Measurements from ENCODE around the gene KCNJ6. TPM values are rescaled to one million over a fixed set of nuclear protein-coding genes. Genes with fewer than 3 reads are reported as not detected.
A peak's percentile ranks its signal among the peaks of the same experiment; 100 is the strongest.

Gene KCNJ6
- total RNA-seq, 1 donor from 2014 or later = 0.75 TPM

DNA sequence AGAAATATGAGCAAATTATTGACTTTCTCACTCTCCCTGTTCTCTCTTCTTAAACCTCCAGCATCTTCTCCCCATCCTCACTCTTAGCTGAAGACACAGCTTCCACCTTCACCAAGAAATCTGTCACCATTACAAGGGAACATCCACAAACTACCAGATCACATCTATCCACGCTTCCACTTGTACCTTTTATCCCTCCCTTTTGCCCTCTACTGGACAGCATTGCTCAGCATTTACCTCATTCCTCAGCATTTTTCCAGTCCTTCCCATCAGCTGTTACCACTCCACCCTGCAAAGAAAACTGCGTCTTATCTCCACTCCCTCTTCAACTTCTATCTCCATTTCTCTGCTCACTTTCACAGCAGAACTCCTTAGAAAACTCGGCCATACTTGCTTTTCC lies 42.6 kb downstream of the KCNJ6 start:
- DNase-seq (ENCODE audit: low read depth, low spot score) = no peak
- no peak for TF ChIP-seq CTCF (conservative IDR thresholded peaks at IDR 0.05)
- no peaks in the 10 kb centered on the region for H3K27me3 Mint-ChIP-seq (ENCODE audit: low read depth)
- H3K4me3 Mint-ChIP-seq = no peak overlapping the region
- H3K27ac Mint-ChIP-seq (ENCODE audit: unreplicated experiment) = no peak overlapping the region
- H3K9me3 Mint-ChIP-seq = no peaks in the 10 kb centered on the region
- H3K4me1 Mint-ChIP-seq = no peaks in the 10 kb centered on the region
- H3K36me3 Mint-ChIP-seq (ENCODE audit: low read depth) = no peaks in the 10 kb centered on the region

GRCh38 chr21:37871121-37871862 lies 45.0 kb downstream of the KCNJ6 start:
- no peaks in the 10 kb centered on the region for H3K9me3 Mint-ChIP-seq
- TF ChIP-seq CTCF (conservative IDR thresholded peaks at IDR 0.05) = no peak
- no peaks in the 10 kb centered on the region for H3K4me1 Mint-ChIP-seq
- no peak overlapping the region for H3K4me3 Mint-ChIP-seq
- H3K36me3 Mint-ChIP-seq (ENCODE audit: low read depth) = no peaks in the 10 kb centered on the region
- no peaks in the 10 kb centered on the region for H3K27me3 Mint-ChIP-seq (ENCODE audit: low read depth)
- DNase-seq (ENCODE audit: low read depth, low spot score) = no peak
- H3K27ac Mint-ChIP-seq (ENCODE audit: unreplicated experiment) = no peak overlapping the region

DNA sequence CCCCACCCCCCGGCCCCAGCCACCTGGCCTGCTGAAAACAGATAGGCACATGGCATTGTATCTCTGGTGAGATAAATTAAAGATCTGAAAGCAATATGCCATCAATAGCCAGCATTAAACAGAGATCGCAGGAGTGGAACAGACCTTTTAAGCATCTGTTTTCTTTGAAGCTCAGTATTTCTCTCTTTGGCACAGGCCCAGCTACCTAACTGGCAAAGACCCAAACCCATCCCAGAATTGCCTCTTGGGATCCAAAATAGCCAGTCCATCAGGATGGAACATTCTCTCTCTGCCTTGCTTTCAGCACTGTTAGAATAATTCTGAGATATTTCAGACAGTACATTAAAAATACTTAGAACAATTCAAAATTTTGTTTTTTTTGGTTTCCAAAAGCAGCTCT lies 46.0 kb downstream of the KCNJ6 start:
- H3K4me3 Mint-ChIP-seq = no peak overlapping the region
- no peaks in the 10 kb centered on the region for H3K9me3 Mint-ChIP-seq
- TF ChIP-seq CTCF (conservative IDR thresholded peaks at IDR 0.05) = no peak
- H3K4me1 Mint-ChIP-seq = no peaks in the 10 kb centered on the region
- no peaks in the 10 kb centered on the region for H3K27me3 Mint-ChIP-seq (ENCODE audit: low read depth)
- no peak for DNase-seq (ENCODE audit: low read depth, low spot score)
- H3K36me3 Mint-ChIP-seq (ENCODE audit: low read depth) = no peaks in the 10 kb centered on the region
- no peak overlapping the region for H3K27ac Mint-ChIP-seq (ENCODE audit: unreplicated experiment)

- TF ChIP-seq CTCF (conservative IDR thresholded peaks at IDR 0.05) = no peak
- H3K4me3 Mint-ChIP-seq = no peak overlapping the region
- no peaks in the 10 kb centered on the region for H3K27me3 Mint-ChIP-seq (ENCODE audit: low read depth)
- H3K9me3 Mint-ChIP-seq = no peaks in the 10 kb centered on the region
- peak overlapping the region; percentile 21 for H3K27ac Mint-ChIP-seq (ENCODE audit: unreplicated experiment)
- H3K36me3 Mint-ChIP-seq (ENCODE audit: low read depth) = no peaks in the 10 kb centered on the region
- no peak for DNase-seq (ENCODE audit: low read depth, low spot score)
- no peaks in the 10 kb centered on the region for H3K4me1 Mint-ChIP-seq
Observed at GRCh38 chr21:37869661-37870060, 46.6 kb downstream of the KCNJ6 start.

DNA sequence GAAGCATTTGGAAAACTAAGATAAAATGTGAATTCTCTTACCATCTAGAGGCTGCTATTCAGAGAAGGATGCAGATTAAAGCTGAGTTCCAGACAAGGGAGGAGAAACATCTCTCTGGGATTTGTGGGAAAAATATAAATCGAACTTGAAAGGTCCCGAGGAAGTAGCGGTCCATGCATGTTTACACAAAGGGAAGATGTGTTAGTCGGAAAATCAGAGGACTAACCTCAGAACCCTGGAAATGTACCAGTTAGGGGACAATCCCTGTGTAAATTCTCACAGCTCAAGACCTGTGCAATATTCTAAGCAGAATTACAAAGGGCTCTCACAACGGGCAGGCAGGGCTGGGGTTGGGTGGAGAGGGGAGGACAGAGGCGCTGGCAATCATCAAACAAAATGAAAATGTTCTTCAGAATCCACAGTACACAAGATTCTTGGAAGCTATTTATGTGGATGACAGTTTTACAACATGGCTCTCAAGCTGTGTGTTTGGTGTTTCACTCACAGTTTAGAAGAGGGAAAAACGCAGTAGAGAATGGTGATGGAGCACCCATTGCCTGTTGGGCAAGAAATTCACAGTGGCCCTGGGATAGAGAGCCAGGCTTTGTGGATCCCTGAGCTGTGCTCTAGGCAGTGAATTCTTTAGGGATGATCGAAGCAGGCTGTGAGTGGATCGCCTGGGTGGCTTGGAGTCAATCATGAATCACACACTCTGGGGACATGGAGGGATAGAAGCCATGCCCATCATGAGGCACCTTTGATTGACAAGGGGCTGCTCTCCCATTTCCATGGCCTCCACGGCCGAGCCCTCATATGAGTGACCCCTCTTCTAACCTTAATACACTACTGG lies 47.6 kb downstream of the KCNJ6 start:
- H3K27ac Mint-ChIP-seq (ENCODE audit: unreplicated experiment) = no peak overlapping the region
- DNase-seq (ENCODE audit: low read depth, low spot score) = no peak
- no peaks in the 10 kb centered on the region for H3K36me3 Mint-ChIP-seq (ENCODE audit: low read depth)
- no peaks in the 10 kb centered on the region for H3K4me1 Mint-ChIP-seq
- no peaks in the 10 kb centered on the region for H3K9me3 Mint-ChIP-seq
- no peak overlapping the region for H3K4me3 Mint-ChIP-seq
- H3K27me3 Mint-ChIP-seq (ENCODE audit: low read depth) = no peaks in the 10 kb centered on the region
- no peak for TF ChIP-seq CTCF (conservative IDR thresholded peaks at IDR 0.05)

Measured in neural crest cell (in vitro differentiated cells).